NCI-H187 treated with DMSO at 0.1 percent for 48 hours (cell line): ENCODE results near the gene PLEKHJ1.
"Not testable (repeated sequence)": the region's sequence is repeated elsewhere in the genome, so short reads cannot be mapped to it uniquely, and the experiment has no call there.

ENCODE experiments used
- DNase-seq: peaks from one replicate; lab custom pipeline; 2025; lab: John Stamatoyannopoulos, UW

The PLEKHJ1 gene

GRCh38 chr19:2219726-2220125 lies 16.4 kb downstream of the PLEKHJ1 start:
- no peak for DNase-seq

GRCh38 chr19:2217591-2217990 lies 18.5 kb downstream of the PLEKHJ1 start:
- DNase-seq: no peak

GRCh38 chr19:2216361-2217225 lies 19.5 kb downstream of the PLEKHJ1 start:
- DNase-seq: no peak

GRCh38 chr19:2215281-2215751 lies 20.8 kb downstream of the PLEKHJ1 start:
- no peak for DNase-seq

- DNase-seq: no peak
Measured at GRCh38 chr19:2214251-2214650, 21.9 kb downstream of the PLEKHJ1 start.

GRCh38 chr19:2213799-2214198 lies 22.3 kb downstream of the PLEKHJ1 start:
- DNase-seq: no peak

GRCh38 chr19:2212861-2213711 lies 23.0 kb downstream of the PLEKHJ1 start:
- no peak for DNase-seq

GRCh38 chr19:2210987-2211740 lies 25.0 kb downstream of the PLEKHJ1 start:
- no peak for DNase-seq

GRCh38 chr19:2210206-2210605 lies 25.9 kb downstream of the PLEKHJ1 start:
- DNase-seq: no peak

- DNase-seq: no peak
Measured at GRCh38 chr19:2209408-2209807, 26.7 kb downstream of the PLEKHJ1 start.

- DNase-seq: no peak
Measured at GRCh38 chr19:2208975-2209374, 27.2 kb downstream of the PLEKHJ1 start.

GRCh38 chr19:2207991-2208860 lies 27.9 kb downstream of the PLEKHJ1 start:
- no peak for DNase-seq

GRCh38 chr19:2207008-2207407 lies 29.1 kb downstream of the PLEKHJ1 start:
- DNase-seq: no peak

- no peak for DNase-seq
Measured at GRCh38 chr19:2202366-2202765, 33.8 kb downstream of the PLEKHJ1 start.

- no peak for DNase-seq
Measured at GRCh38 chr19:2201473-2202148, 34.5 kb downstream of the PLEKHJ1 start.

GRCh38 chr19:2200624-2201294 lies 35.4 kb downstream of the PLEKHJ1 start:
- DNase-seq: not testable (repeated sequence)

- DNase-seq: no peak
Measured at GRCh38 chr19:2199861-2200623, 36.1 kb downstream of the PLEKHJ1 start.

- DNase-seq: no peak
Measured at GRCh38 chr19:2199215-2199614, 36.9 kb downstream of the PLEKHJ1 start.

- no peak for DNase-seq
Measured at GRCh38 chr19:2198317-2198716, 37.8 kb downstream of the PLEKHJ1 start.
